ENCODE data around the gene IGLON5. TPM values are rescaled to one million over a fixed set of nuclear protein-coding genes. Genes with fewer than 3 reads are reported as not detected.
A peak's percentile ranks its signal among the peaks of the same experiment; 100 is the strongest.

The IGLON5 gene
- total RNA-seq, result not detected
- polyA plus RNA-seq, result not detected
- total RNA-seq, result not detected

DNA sequence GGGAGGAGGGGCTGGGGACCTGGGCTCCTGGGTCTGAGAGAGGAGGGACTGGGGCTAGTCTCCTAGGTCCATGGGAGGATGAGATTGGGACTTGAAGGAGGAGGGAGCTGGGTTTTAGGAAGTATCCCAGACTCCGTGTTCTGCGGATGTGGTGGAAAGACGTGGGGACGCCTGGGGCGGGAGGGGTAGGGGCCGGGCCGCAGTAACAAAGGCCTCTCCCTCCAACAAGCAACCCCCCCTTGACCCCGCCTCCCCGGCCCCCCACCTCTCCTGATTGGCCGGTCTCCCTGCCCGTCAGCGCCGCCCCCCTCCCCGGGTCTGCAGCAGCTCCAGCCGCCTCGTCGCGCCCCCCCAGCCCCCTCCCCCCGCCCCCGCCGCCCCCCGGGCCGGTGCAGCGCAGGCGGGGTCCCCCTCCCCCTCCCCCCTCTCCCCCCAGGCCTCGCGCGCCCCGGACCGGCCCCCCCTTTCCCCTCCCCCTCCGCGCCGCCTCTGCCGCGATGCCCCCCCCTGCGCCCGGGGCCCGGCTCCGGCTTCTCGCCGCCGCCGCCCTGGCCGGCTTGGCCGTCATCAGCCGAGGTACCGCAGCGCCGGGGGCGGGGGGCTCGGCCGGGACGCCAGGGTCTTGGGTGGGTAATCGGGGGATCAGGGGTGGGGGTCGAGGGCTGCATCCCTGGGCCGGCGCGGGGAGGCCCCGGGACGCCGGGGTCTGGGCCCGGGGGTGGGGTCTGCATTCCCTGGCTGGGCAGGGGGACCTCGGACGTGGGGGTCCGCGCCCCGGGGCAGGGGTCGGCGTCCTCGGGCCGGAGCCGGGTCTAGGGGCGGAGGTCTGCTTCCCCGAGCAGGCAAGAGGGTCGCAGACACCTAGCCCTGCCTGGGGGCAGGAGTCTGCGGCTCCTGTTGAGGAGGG, at the start of gene IGLON5:
IGLON5 (plus strand) TSS at position 294 of the 907 bp plus-strand sequence; CDS start at position 498, 204 bp downstream.
- DNase-seq (no peak), ATAC-seq (no peak)
- H3K9me3 ChIP-seq (ENCODE audit: control insufficient read depth in 2 of 3, low read length in 3 of 3), result peaks cover 0 to 14% (median 0%) of the 10 kb centered on the region in 3 experiments
- H3K9me3 Mint-ChIP-seq, result peaks cover 2 to 36% (median 24%) of the 10 kb centered on the region in 11 donors
- no peak within 1 kb of the TSS for H3K27ac ChIP-seq (ENCODE audit: low read depth, low read length)
- peaks cover 0 to 21% (median 14%) of the 10 kb centered on the region in 5 donors for H3K36me3 Mint-ChIP-seq
- H3K4me1 ChIP-seq (ENCODE audit: control insufficient read depth in 2 of 2, insufficient read depth in 2 of 2, low read length in 2 of 2), result no peaks in the 10 kb centered on the region
- no peak within 1 kb of the TSS for H3K4me3 ChIP-seq (ENCODE audit: low read length)
- peaks cover 0 to 7% of the 10 kb centered on the region in 2 donors for H3K27me3 ChIP-seq (ENCODE audit: control insufficient read depth in 2 of 2, insufficient read depth in 2 of 2, low read length in 2 of 2)
- peaks cover 0 to 16% (median 8%) of the 10 kb centered on the region in 7 donors for H3K4me1 Mint-ChIP-seq
- ChIA-PET CTCF (no interaction called here), POLR2A (no interaction called here)
- H3K36me3 ChIP-seq (ENCODE audit: control insufficient read depth in 2 of 3, insufficient read depth in 3 of 3, low read length in 3 of 3), result no peaks in the 10 kb centered on the region
- intact Hi-C loops (cut with micrococcal nuclease), result no loop called here
- peak within 1 kb of the TSS in 1 of 10 donors; percentile 5 for H3K4me3 Mint-ChIP-seq
- H3K27ac Mint-ChIP-seq, result no peak within 1 kb of the TSS
- peaks cover 32 to 70% (median 68%) of the 10 kb centered on the region in 5 donors for H3K27me3 Mint-ChIP-seq

GRCh38 chr19:51263808-51264207, 47.6 kb upstream of the IGLON5 start:
- DNase-seq, result no peak
- ATAC-seq, result no peak
- intact Hi-C loops (cut with micrococcal nuclease), result no loop called here
- ChIA-PET CTCF (interaction anchor here (0.6 kb wide), 1 partner anchor 218 kb away, joined by 3 read pairs; no protein-coding TSS in a partner anchor), POLR2A (no interaction called here)
- H3K9me3 ChIP-seq (ENCODE audit: control insufficient read depth in 2 of 3, low read length in 3 of 3), result no peaks in the 10 kb centered on the region
- H3K27ac ChIP-seq (ENCODE audit: low read depth, low read length), result no peak overlapping the region
- H3K27me3 ChIP-seq (ENCODE audit: control insufficient read depth in 2 of 2, insufficient read depth in 2 of 2, low read length in 2 of 2), result peaks cover 0 to 2% of the 10 kb centered on the region in 2 donors
- Mint-ChIP-seq H3K36me3 (no peaks in the 10 kb centered on the region), H3K27me3 (peaks cover 16 to 36% (median 25%) of the 10 kb centered on the region in 5 donors), H3K9me3 (no peaks in the 10 kb centered on the region), H3K27ac (no peak overlapping the region), H3K4me3 (no peak overlapping the region), H3K4me1 (peaks cover 0 to 7% (median 0%) of the 10 kb centered on the region in 7 donors)
- H3K4me1 ChIP-seq (ENCODE audit: control insufficient read depth in 2 of 2, insufficient read depth in 2 of 2, low read length in 2 of 2), result no peaks in the 10 kb centered on the region
- H3K4me3 ChIP-seq (ENCODE audit: low read length), result no peak overlapping the region
- no peaks in the 10 kb centered on the region for H3K36me3 ChIP-seq (ENCODE audit: control insufficient read depth in 2 of 3, insufficient read depth in 3 of 3, low read length in 3 of 3)

DNA sequence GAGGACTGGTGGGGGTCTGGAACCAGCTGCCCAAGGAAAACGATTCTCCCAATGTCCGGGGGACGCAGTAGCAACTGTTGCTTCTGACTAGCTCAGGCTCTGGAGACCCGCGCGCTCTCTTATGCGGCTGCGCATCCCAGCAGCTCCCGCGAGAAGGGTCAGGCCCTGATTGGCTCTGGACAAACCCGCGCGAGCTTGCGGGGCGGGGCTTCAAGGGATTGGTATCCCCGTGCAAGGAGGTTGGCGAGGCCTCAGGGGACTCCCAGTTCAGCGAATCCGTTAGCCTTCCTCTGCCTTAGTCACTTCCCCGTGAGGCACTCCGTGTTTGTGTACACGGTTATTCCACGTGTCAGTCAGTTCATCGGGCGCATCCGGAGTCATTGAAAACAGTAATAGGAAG, 40.4 kb upstream of the IGLON5 start:
- Mint-ChIP-seq H3K27ac (no peak overlapping the region), H3K36me3 (no peaks in the 10 kb centered on the region), H3K27me3 (peaks cover 3 to 16% (median 8%) of the 10 kb centered on the region in 5 donors), H3K4me3 (no peak overlapping the region), H3K9me3 (peaks cover 0 to 1% (median 0%) of the 10 kb centered on the region in 11 donors), H3K4me1 (peaks cover 0 to 8% (median 0%) of the 10 kb centered on the region in 7 donors)
- H3K36me3 ChIP-seq (ENCODE audit: control insufficient read depth in 2 of 3, insufficient read depth in 3 of 3, low read length in 3 of 3), result no peaks in the 10 kb centered on the region
- no peaks in the 10 kb centered on the region for H3K27me3 ChIP-seq (ENCODE audit: control insufficient read depth in 2 of 2, insufficient read depth in 2 of 2, low read length in 2 of 2)
- no peaks in the 10 kb centered on the region for H3K4me1 ChIP-seq (ENCODE audit: control insufficient read depth in 2 of 2, insufficient read depth in 2 of 2, low read length in 2 of 2)
- DNase-seq (no peak), ATAC-seq (no peak)
- no peak overlapping the region for H3K27ac ChIP-seq (ENCODE audit: low read depth, low read length)
- H3K9me3 ChIP-seq (ENCODE audit: control insufficient read depth in 2 of 3, low read length in 3 of 3), result no peaks in the 10 kb centered on the region
- no peak overlapping the region for H3K4me3 ChIP-seq (ENCODE audit: low read length)
- intact Hi-C loops (cut with micrococcal nuclease), result no loop called here
- ChIA-PET CTCF (no interaction called here), POLR2A (interaction anchor here (0.6 kb wide), 1 partner anchor 162 kb away, joined by 3 read pairs; no protein-coding TSS in a partner anchor)

GRCh38 chr19:51272183-51272810, 39.1 kb upstream of the IGLON5 start:
- H3K9me3 Mint-ChIP-seq, result peaks cover 0 to 1% (median 0%) of the 10 kb centered on the region in 11 donors

GRCh38 chr19:51274049-51274770, 37.2 kb upstream of the IGLON5 start:
- H3K36me3 ChIP-seq (ENCODE audit: control insufficient read depth in 2 of 3, insufficient read depth in 3 of 3, low read length in 3 of 3), result no peaks in the 10 kb centered on the region
- intact Hi-C loops (cut with micrococcal nuclease), result no loop called here
- no peaks in the 10 kb centered on the region for H3K36me3 Mint-ChIP-seq
- DNase-seq (no peak), ATAC-seq (no peak)
- H3K4me1 ChIP-seq (ENCODE audit: control insufficient read depth in 2 of 2, insufficient read depth in 2 of 2, low read length in 2 of 2), result no peaks in the 10 kb centered on the region
- no peak overlapping the region for H3K4me3 ChIP-seq (ENCODE audit: low read length)
- no peaks in the 10 kb centered on the region for H3K9me3 ChIP-seq (ENCODE audit: control insufficient read depth in 2 of 3, low read length in 3 of 3)
- no peaks in the 10 kb centered on the region for H3K27me3 ChIP-seq (ENCODE audit: control insufficient read depth in 2 of 2, insufficient read depth in 2 of 2, low read length in 2 of 2)
- no peak overlapping the region for H3K4me3 Mint-ChIP-seq
- peaks cover 6 to 32% (median 16%) of the 10 kb centered on the region in 5 donors for H3K27me3 Mint-ChIP-seq
- H3K4me1 Mint-ChIP-seq, result peaks cover 0 to 8% (median 0%) of the 10 kb centered on the region in 7 donors
- peaks cover 0 to 4% (median 0%) of the 10 kb centered on the region in 11 donors for H3K9me3 Mint-ChIP-seq
- ChIA-PET CTCF (no interaction called here), POLR2A (no interaction called here)
- no peak overlapping the region for H3K27ac ChIP-seq (ENCODE audit: low read depth, low read length)
- H3K27ac Mint-ChIP-seq, result no peak overlapping the region

More at GRCh38 chr19:51272183-51272810, 39.1 kb upstream of the IGLON5 start:
- peaks cover 0 to 8% (median 0%) of the 10 kb centered on the region in 7 donors for H3K4me1 Mint-ChIP-seq
- ATAC-seq (peak; percentile 70), DNase-seq (no peak)
- H3K9me3 ChIP-seq (ENCODE audit: control insufficient read depth in 2 of 3, low read length in 3 of 3), result no peaks in the 10 kb centered on the region
- no peak overlapping the region for H3K27ac Mint-ChIP-seq
- no peak overlapping the region for H3K4me3 ChIP-seq (ENCODE audit: low read length)
- ChIA-PET POLR2A (no interaction called here), CTCF (no interaction called here)
- H3K36me3 ChIP-seq (ENCODE audit: control insufficient read depth in 2 of 3, insufficient read depth in 3 of 3, low read length in 3 of 3), result no peaks in the 10 kb centered on the region
- H3K27me3 Mint-ChIP-seq, result peaks cover 3 to 17% (median 8%) of the 10 kb centered on the region in 5 donors
- no peaks in the 10 kb centered on the region for H3K27me3 ChIP-seq (ENCODE audit: control insufficient read depth in 2 of 2, insufficient read depth in 2 of 2, low read length in 2 of 2)
- no peak overlapping the region for H3K4me3 Mint-ChIP-seq
- intact Hi-C loops (cut with micrococcal nuclease), result no loop called here
- no peak overlapping the region for H3K27ac ChIP-seq (ENCODE audit: low read depth, low read length)
- no peaks in the 10 kb centered on the region for H3K4me1 ChIP-seq (ENCODE audit: control insufficient read depth in 2 of 2, insufficient read depth in 2 of 2, low read length in 2 of 2)
- H3K36me3 Mint-ChIP-seq, result no peaks in the 10 kb centered on the region

- peaks cover 0 to 19% (median 4%) of the 10 kb centered on the region in 11 donors for H3K9me3 Mint-ChIP-seq
- intact Hi-C loops (cut with micrococcal nuclease), result no loop called here
Measured at GRCh38 chr19:51277112-51277511, 34.3 kb upstream of the IGLON5 start.

More at GRCh38 chr19:51277112-51277511, 34.3 kb upstream of the IGLON5 start:
- Histone ChIP-seq H3K4me3 (ENCODE audit: low read length) (no peak overlapping the region), H3K9me3 (ENCODE audit: control insufficient read depth in 2 of 3, low read length in 3 of 3) (no peaks in the 10 kb centered on the region), H3K27me3 (ENCODE audit: control insufficient read depth in 2 of 2, insufficient read depth in 2 of 2, low read length in 2 of 2) (no peaks in the 10 kb centered on the region), H3K36me3 (ENCODE audit: control insufficient read depth in 2 of 3, insufficient read depth in 3 of 3, low read length in 3 of 3) (no peaks in the 10 kb centered on the region), H3K27ac (ENCODE audit: low read depth, low read length) (no peak overlapping the region), H3K4me1 (ENCODE audit: control insufficient read depth in 2 of 2, insufficient read depth in 2 of 2, low read length in 2 of 2) (no peaks in the 10 kb centered on the region)
- no peak for DNase-seq
- no peak overlapping the region for H3K27ac Mint-ChIP-seq
- H3K36me3 Mint-ChIP-seq, result no peaks in the 10 kb centered on the region
- H3K4me3 Mint-ChIP-seq, result no peak overlapping the region
- CTCF ChIA-PET, result no interaction called here
- no peak for ATAC-seq
- peaks cover 0 to 5% (median 0%) of the 10 kb centered on the region in 7 donors for H3K4me1 Mint-ChIP-seq
- peaks cover 11 to 41% (median 31%) of the 10 kb centered on the region in 5 donors for H3K27me3 Mint-ChIP-seq
- POLR2A ChIA-PET, result no interaction called here

Data from naive thymus-derived CD4-positive, alpha-beta T cell (primary cell).